ENCODE measurements around the gene MOCOS. TPM values are rescaled to one million over a fixed set of nuclear protein-coding genes. Genes with fewer than 3 reads are reported as not detected.

The MOCOS gene
- total and polyA plus RNA-seq, 9 donors: 5.4 to 35.5 (median 8.8) TPM

DNA sequence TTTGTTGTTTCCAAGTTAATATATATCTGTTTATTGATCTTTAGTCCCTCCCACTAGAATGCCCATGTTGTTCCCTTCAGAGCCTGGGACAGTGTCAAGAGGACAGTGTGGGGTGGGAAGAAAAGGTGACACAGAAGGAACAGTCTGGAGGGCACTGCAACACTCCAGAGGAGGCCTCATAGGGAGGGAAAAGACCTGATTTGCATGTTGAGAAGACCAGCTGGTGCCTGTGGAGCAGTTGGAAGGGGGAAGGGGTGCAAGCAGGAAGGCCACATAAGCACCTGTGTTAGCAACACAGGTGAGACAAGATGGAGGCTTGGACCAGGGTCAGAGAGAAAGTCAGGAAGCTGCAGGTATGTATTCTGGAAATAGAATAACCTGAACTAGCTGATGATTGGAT, 62.1 kb downstream of the MOCOS start:
- H3K27ac ChIP-seq: no peak overlapping the region
- H3K9me3 ChIP-seq: no peaks in the 10 kb centered on the region
- no peaks in the 10 kb centered on the region for H3K4me1 ChIP-seq (ENCODE audit: insufficient read depth)
- H3K36me3 ChIP-seq: no peaks in the 10 kb centered on the region
- no peak for DNase-seq
- no peak overlapping the region for H3K4me3 ChIP-seq
- intact Hi-C loops (cut with DNase I): no loop called here
- no peak for TF ChIP-seq EP300 (IDR thresholded peaks at IDR 0.05)
- TF ChIP-seq, protein P1, sequence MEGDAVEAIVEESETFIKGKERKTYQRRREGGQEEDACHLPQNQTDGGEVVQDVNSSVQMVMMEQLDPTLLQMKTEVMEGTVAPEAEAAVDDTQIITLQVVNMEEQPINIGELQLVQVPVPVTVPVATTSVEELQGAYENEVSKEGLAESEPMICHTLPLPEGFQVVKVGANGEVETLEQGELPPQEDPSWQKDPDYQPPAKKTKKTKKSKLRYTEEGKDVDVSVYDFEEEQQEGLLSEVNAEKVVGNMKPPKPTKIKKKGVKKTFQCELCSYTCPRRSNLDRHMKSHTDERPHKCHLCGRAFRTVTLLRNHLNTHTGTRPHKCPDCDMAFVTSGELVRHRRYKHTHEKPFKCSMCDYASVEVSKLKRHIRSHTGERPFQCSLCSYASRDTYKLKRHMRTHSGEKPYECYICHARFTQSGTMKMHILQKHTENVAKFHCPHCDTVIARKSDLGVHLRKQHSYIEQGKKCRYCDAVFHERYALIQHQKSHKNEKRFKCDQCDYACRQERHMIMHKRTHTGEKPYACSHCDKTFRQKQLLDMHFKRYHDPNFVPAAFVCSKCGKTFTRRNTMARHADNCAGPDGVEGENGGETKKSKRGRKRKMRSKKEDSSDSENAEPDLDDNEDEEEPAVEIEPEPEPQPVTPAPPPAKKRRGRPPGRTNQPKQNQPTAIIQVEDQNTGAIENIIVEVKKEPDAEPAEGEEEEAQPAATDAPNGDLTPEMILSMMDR (IDR thresholded peaks at IDR 0.05): no peak
- no peak for TF ChIP-seq POLR2A (IDR thresholded peaks at IDR 0.05)
- H3K27me3 ChIP-seq: no peaks in the 10 kb centered on the region

DNA sequence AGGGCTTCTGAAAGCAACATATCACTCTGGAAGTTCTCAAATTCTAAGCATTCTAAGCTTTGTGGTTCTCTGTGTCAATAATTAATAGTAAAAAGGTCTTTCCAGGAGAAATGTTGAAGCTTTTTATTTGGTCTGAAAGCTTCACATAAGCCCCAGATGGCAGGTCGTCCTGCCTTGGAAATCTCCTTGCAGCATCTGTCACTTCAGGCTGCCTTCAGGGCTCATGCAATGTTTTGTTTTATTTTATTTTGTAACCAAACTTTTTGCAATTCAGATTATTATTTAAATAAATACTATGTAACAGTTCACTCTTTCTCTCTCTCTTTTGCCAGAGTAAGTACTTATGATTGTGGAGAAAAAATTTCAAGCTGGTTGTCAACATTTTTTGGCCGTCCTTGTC, 63.5 kb downstream of the MOCOS start:
- TF ChIP-seq EP300 (IDR thresholded peaks at IDR 0.05) (no peak), POLR2A (IDR thresholded peaks at IDR 0.05) (no peak)
- TF ChIP-seq, protein P1 (IDR thresholded peaks at IDR 0.05): no peak
- Histone ChIP-seq H3K36me3 (no peaks in the 10 kb centered on the region), H3K4me1 (ENCODE audit: insufficient read depth) (no peaks in the 10 kb centered on the region), H3K27me3 (no peaks in the 10 kb centered on the region), H3K4me3 (no peak overlapping the region), H3K27ac (no peak overlapping the region), H3K9me3 (no peaks in the 10 kb centered on the region)
- DNase-seq: no peak
- WGBS, 3 donors: 41 to 74% (median 68%) methylated on average over 2 of the region's 2 CpGs
- intact Hi-C loops (cut with DNase I): no loop called here

DNA sequence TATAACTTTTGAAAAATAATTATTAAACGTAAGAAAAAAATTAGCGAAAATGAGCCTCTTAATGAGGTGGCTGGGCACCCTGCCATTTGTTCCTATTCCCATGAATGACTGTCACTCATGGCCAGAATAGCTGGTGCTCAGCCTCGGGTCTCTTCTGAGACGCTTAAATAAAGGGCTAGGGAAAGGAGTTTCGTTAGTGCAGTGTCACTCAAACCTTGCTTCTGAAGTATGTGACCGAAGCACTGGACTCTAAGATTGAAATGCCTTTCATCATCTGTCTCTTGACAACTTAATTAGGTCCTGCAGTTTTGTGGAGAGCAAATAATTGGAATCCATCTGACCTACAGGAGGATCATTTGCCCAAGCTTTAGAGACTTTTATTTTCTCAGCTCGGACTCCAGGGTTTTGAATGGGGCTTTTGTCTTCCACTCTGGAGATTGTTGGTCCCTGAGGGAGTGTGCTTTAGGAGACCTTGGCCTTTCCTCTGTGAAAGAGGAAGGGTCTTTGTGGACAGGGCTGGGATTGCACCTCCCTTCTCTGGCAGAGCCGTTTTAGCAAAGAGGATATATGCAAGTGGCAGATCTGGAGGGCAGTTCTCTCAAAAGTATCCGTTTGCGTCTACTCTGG, 67.9 kb downstream of the MOCOS start:
- WGBS, 3 donors: 79 to 89% (median 87%) methylated on average over 10 of the region's 10 CpGs
- DNase-seq: no peak
- no peaks in the 10 kb centered on the region for H3K36me3 ChIP-seq
- no peaks in the 10 kb centered on the region for H3K9me3 ChIP-seq
- no peaks in the 10 kb centered on the region for H3K4me1 ChIP-seq (ENCODE audit: insufficient read depth)
- no peak overlapping the region for H3K4me3 ChIP-seq
- no peak overlapping the region for H3K27ac ChIP-seq
- intact Hi-C loops (cut with DNase I): no loop called here
- H3K27me3 ChIP-seq: no peaks in the 10 kb centered on the region
- TF ChIP-seq, protein P1 (IDR thresholded peaks at IDR 0.05): no peak
- TF ChIP-seq EP300 (IDR thresholded peaks at IDR 0.05): no peak
- no peak for TF ChIP-seq POLR2A (IDR thresholded peaks at IDR 0.05)

DNA sequence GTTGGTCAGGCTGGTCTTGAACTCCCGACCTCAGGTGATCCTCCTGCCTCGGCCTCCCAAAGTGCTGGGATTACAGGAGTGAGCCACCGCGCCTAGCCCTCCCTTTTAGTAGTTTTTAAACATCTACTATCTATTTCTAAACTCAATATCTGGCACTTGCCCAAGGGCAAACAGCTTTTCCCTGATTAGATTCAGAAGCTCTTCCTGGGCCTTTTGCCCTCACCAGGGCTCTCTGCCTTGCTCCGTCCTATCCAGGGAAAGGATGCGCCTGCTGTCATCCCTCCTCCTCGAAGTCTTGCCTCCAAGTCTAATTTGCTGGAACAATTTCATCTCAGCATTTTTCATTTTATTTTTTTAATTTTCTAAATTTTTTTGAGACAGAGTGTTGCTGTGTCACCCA, 68.8 kb downstream of the MOCOS start:
- H3K4me3 ChIP-seq: no peak overlapping the region
- no peak overlapping the region for H3K27ac ChIP-seq
- DNase-seq: no peak
- 84 to 89% (median 89%) methylated on average over 7 of the region's 7 CpGs for WGBS, 3 donors
- H3K27me3 ChIP-seq: no peaks in the 10 kb centered on the region
- no peak for TF ChIP-seq POLR2A (IDR thresholded peaks at IDR 0.05)
- TF ChIP-seq, protein P1 (IDR thresholded peaks at IDR 0.05): no peak
- no peak for TF ChIP-seq EP300 (IDR thresholded peaks at IDR 0.05)
- intact Hi-C loops (cut with DNase I): no loop called here
- no peaks in the 10 kb centered on the region for H3K4me1 ChIP-seq (ENCODE audit: insufficient read depth)
- H3K9me3 ChIP-seq: no peaks in the 10 kb centered on the region
- H3K36me3 ChIP-seq: no peaks in the 10 kb centered on the region

Data from ovary (tissue), 9 donors.